Left kidney (tissue), 8 donors: ENCODE data around the gene SYNGR4. TPM values are rescaled to one million over a fixed set of nuclear protein-coding genes. Genes with fewer than 3 reads are reported as not detected.
A peak's percentile ranks its signal among the peaks of the same experiment; 100 is the strongest.
"Not testable (repeated sequence)": the region's sequence is repeated elsewhere in the genome, so short reads cannot be mapped to it uniquely, and the experiment has no call there.

Source experiments
- DNase-seq: peaks from one replicate; pipeline ENCODE4 v3.0.0-alpha.2; 2013
- long read RNA-seq, 8 donors: transcript quantifications; one replicate each; lab custom pipeline, GENCODE V29; 2026
- polyA plus RNA-seq: library from polyadenylated mRNA; unstranded; fragments of 120-200 nt; gene quantifications from one replicate; pipeline ENCODE4 v1.2.1, GENCODE V29; 2013; ENCODE audit not compliant: insufficient read length

The SYNGR4 gene
- polyA plus RNA-seq = not detected
- long read RNA-seq, donor 1, partial matches to known transcripts = 248 of 248 reads
- long read RNA-seq, donor 1, other reads (novel, unspliced or antisense) = 0 of 248 reads
- long read RNA-seq, donor 2, partial matches to known transcripts = 281 of 281 reads
- long read RNA-seq, donor 2, other reads (novel, unspliced or antisense) = 0 of 281 reads
- long read RNA-seq, donor 3, partial matches to known transcripts = 138 of 138 reads
- long read RNA-seq, donor 3, other reads (novel, unspliced or antisense) = 0 of 138 reads
- long read RNA-seq, donor 4 = 0 reads
- long read RNA-seq, donor 5, partial matches to known transcripts = 193 of 193 reads
- long read RNA-seq, donor 5, other reads (novel, unspliced or antisense) = 0 of 193 reads
- long read RNA-seq, donor 6, partial matches to known transcripts = 179 of 179 reads
- long read RNA-seq, donor 6, other reads (novel, unspliced or antisense) = 0 of 179 reads
- long read RNA-seq, donor 7, partial matches to known transcripts = 226 of 226 reads
- long read RNA-seq, donor 7, other reads (novel, unspliced or antisense) = 0 of 226 reads
- long read RNA-seq, donor 8, partial matches to known transcripts = 28 of 100 reads
- long read RNA-seq, donor 8, other reads (novel, unspliced or antisense) = 72 of 100 reads

- DNase-seq = peak; percentile 100
Observed at GRCh38 chr19:48363810-48364597, at the start of gene SYNGR4, which contains the start of gene TMEM143. TSS of gene SYNGR4 (plus strand) at chr19:48364367. CDS start at chr19:48365843, 1,476 bp downstream. TSS of gene TMEM143 (minus strand) at chr19:48363940. CDS start at chr19:48363920, 20 bp downstream.

GRCh38 chr19:48315712-48316111, 48.5 kb upstream of the SYNGR4 start:
- no peak for DNase-seq

GRCh38 chr19:48317708-48317960, 46.5 kb upstream of the SYNGR4 start:
- not testable (repeated sequence) for DNase-seq

- DNase-seq = no peak
Observed at GRCh38 chr19:48318286-48318987, 45.7 kb upstream of the SYNGR4 start.

GRCh38 chr19:48319647-48320541, 44.3 kb upstream of the SYNGR4 start:
- peak; percentile 61 for DNase-seq

- DNase-seq = peak; percentile 92
Observed at GRCh38 chr19:48321372-48321621, 42.9 kb upstream of the SYNGR4 start.

GRCh38 chr19:48321622-48322591, 42.3 kb upstream of the SYNGR4 start:
- DNase-seq = peak; percentile 96

GRCh38 chr19:48325265-48325910, 38.8 kb upstream of the SYNGR4 start, which contains the start of gene EMP3:
TSS of gene EMP3 (plus strand) at chr19:48325552. CDS start at chr19:48326845, 1,293 bp downstream.
- peak; percentile 86 for DNase-seq

- DNase-seq = no peak
Observed at GRCh38 chr19:48329167-48329891, 34.8 kb upstream of the SYNGR4 start.

GRCh38 chr19:48330012-48330681, 34.0 kb upstream of the SYNGR4 start:
- peak; percentile 85 for DNase-seq

- no peak for DNase-seq
Observed at GRCh38 chr19:48332351-48332661, 31.9 kb upstream of the SYNGR4 start.

- DNase-seq = peak; percentile 95
Observed at GRCh38 chr19:48332662-48333466, 31.3 kb upstream of the SYNGR4 start.

- peak; percentile 77 for DNase-seq
Observed at GRCh38 chr19:48333467-48334384, 30.4 kb upstream of the SYNGR4 start.

GRCh38 chr19:48338253-48338755, 25.9 kb upstream of the SYNGR4 start:
- no peak for DNase-seq

- DNase-seq = no peak
Observed at GRCh38 chr19:48338802-48339503, 25.2 kb upstream of the SYNGR4 start.
